GM10248 (cell line): ENCODE measurements around the gene LHPP.
"Not testable (repeated sequence)": the region's sequence is repeated elsewhere in the genome, so short reads cannot be mapped to it uniquely, and the experiment has no call there.

Experiments
- CTCF ChIA-PET: fragments of 300-600 bp; sonication (Branson Sonifier 250); formaldehyde crosslinking; extraction: SDS; loops from one replicate; lab custom pipeline; 2021; ENCODE audit warnings: antibody characterized with exemption; lab: Yijun Ruan, JAX
- POLR2A ChIA-PET: fragments of 350-650 bp; sonication (Branson Sonifier 250); formaldehyde crosslinking; extraction: SDS; loops from one replicate; lab custom pipeline; 2020; ENCODE audit warnings: antibody characterized with exemption; lab: Yijun Ruan, JAX
- DNase-seq: peaks from one replicate; pipeline ENCODE4 v3.0.0; 2012; ENCODE audit errors: extremely low spot score
- TF ChIP-seq, protein P1 (sequence below): IDR thresholded peaks from 2 replicates; pipeline ENCODE4 v1.5.1; 2012; ENCODE audit warnings: mild to moderate bottlenecking, low read depth; ENCODE audit errors: extremely low read depth, missing control alignments, control extremely low read depth

The LHPP gene

DNA sequence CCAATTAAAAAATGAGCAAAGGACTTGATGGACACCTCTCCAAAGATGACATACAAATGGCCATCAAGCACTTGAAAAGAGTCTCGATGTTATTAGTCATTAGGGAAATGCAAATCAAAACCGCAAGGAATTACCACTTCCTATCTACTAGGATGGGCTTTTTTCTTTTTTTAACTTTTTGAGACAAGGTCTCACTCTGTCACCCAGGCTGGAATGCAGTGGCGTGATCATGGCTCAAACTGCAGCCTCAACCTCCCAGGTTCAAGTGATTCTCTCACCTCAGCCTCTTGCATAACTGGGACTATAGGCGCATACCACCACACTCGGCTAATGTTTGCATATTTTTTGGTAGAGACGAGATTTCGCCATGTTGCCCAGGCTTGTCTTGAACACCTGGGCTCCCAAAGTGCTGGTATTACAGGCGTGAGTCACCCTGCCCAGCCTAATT is 25.4 kb upstream of the LHPP start:
- CTCF ChIA-PET: no interaction called here
- POLR2A ChIA-PET: no interaction called here
- TF ChIP-seq, protein P1, sequence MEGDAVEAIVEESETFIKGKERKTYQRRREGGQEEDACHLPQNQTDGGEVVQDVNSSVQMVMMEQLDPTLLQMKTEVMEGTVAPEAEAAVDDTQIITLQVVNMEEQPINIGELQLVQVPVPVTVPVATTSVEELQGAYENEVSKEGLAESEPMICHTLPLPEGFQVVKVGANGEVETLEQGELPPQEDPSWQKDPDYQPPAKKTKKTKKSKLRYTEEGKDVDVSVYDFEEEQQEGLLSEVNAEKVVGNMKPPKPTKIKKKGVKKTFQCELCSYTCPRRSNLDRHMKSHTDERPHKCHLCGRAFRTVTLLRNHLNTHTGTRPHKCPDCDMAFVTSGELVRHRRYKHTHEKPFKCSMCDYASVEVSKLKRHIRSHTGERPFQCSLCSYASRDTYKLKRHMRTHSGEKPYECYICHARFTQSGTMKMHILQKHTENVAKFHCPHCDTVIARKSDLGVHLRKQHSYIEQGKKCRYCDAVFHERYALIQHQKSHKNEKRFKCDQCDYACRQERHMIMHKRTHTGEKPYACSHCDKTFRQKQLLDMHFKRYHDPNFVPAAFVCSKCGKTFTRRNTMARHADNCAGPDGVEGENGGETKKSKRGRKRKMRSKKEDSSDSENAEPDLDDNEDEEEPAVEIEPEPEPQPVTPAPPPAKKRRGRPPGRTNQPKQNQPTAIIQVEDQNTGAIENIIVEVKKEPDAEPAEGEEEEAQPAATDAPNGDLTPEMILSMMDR: no peak
- DNase-seq: no peak

DNA sequence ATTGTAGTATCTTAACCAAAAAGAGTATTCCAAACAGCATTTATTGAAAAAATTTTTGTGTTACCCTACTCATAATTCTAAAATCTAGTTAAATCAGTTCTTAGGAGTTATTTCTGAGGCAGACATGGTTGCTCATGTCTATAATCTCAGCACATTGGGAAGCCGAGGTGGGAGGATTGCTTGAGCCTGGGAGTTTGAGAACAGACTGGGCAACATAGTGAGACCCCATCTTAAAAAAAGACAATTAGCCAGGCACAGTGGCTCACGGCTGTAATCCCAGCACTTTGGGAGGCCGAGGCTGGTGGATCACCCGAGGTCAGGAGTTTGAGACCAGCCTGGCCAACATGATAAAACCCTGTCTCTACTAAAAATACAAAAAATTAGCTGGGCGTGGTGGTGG is 19.9 kb upstream of the LHPP start:
- DNase-seq, POLR2A ChIA-PET: not testable (repeated sequence)
- CTCF ChIA-PET: interaction anchor here (1.2 to 2.2 kb wide), 3 partner anchors 11 to 30 kb away, joined by 3 to 5 read pairs (median 4); partner anchors contain the start of gene LHPP

DNA sequence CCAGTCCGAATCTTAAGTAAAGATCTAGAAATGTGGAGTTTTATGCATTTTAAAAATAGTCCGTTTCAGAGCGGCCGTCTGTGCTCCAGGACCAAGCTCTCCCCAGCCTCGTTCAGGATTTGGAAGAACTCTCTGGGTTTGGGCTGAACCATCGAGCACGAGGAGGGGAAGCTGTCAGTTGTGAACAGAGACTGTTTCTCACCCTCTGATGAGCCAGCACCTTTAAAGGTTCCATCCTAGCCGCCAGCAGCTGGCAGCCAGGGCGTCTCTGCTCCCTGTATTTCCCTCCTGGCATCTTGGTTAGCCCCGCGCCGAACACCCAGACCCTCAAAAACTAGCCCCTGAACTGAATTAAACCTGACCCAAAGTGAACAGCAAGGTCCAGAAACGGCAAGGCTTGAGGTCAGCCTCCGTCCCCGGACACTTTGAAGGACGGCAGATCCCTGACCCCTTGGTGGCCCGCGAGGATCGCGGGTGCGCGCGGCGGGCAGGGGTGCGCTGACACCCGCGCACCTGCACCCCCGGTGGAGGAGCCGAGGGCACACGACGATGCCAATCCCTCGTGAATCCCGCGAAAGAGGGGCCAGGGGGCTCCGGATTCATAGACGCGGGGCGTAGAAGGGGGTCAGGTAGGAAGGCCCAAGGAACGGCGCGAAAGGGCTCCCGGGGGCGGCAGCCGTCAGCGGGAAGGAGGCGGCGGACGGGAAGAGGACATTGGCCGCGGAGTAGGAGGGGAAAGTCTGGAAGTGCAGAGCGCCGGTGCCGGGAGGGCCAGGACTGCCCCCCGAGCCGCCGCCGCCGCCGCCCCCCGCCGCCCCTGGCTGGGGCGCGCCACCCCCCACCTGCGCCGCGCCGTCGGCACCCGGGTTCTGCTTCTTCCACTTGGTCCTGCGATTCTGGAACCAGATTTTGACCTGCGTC is 14.5 kb upstream of the LHPP start:
- ChIA-PET CTCF (interaction anchor here (1.0 kb wide), 1 partner anchor 12 kb away, joined by 3 read pairs; no protein-coding TSS in a partner anchor), POLR2A (no interaction called here)
- TF ChIP-seq, protein P1: no peak
- DNase-seq: no peak

DNA sequence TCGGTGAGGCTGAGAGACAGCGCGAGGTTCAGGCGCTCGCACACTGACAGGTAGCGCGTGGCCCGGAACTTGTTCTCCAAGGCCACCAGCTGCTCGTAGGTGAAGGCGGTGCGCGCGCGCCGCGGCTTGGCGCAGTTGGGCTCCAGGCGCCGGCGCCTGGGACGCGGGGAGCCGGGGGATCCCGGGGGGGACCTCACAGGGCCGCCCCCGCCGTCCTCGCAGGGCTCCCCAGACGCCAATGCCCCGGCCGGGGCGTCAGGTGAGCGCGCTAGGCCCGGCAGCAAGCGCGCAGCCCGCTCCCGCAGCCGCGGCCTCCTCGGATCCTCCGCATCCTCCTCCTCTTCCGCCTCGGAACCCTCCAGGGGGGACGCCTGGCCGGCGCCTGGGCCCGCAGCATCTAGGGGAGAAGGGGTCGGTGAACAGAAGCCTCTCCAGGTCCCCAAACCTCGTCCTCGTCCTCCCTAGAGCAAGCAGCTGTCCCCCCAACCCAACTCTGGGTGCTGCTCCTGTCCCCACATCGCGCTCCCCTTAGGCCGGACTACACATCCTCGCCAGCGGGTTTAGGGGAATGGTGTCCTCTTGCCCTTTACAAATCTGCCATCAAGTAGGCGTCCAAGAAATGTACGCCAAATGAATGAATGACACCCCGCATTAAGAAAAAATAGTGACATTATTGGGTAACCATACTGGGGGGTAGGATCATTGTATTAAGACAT is 13.7 kb upstream of the LHPP start:
- TF ChIP-seq, protein P1: no peak
- POLR2A ChIA-PET: no interaction called here
- CTCF ChIA-PET: no interaction called here
- no peak for DNase-seq

DNA sequence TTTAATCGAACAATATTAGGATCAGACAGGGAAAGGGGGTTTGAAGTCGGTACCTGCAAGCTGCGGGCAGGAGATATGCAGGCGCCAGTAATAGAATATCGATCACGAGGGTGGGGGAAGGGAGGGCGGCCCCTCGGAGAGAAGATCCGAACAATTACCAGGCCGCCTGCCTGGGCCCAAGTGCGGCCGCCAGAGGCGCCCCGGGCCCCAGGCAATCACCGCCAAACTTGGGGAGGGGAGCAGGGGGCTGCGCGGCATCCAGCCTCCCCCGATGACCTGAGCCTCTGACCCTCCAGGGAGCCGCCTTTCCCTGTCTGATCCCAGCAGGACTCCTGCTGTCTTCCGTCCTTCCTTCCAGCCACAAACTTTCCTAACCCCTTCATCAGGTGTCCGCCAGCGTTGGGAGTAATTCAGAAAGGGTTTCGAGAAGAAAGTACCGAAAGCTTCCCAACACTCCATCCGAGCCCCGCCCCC is 12.9 kb upstream of the LHPP start:
- TF ChIP-seq, protein P1: no peak
- no peak for DNase-seq
- ChIA-PET CTCF (no interaction called here), POLR2A (no interaction called here)

DNA sequence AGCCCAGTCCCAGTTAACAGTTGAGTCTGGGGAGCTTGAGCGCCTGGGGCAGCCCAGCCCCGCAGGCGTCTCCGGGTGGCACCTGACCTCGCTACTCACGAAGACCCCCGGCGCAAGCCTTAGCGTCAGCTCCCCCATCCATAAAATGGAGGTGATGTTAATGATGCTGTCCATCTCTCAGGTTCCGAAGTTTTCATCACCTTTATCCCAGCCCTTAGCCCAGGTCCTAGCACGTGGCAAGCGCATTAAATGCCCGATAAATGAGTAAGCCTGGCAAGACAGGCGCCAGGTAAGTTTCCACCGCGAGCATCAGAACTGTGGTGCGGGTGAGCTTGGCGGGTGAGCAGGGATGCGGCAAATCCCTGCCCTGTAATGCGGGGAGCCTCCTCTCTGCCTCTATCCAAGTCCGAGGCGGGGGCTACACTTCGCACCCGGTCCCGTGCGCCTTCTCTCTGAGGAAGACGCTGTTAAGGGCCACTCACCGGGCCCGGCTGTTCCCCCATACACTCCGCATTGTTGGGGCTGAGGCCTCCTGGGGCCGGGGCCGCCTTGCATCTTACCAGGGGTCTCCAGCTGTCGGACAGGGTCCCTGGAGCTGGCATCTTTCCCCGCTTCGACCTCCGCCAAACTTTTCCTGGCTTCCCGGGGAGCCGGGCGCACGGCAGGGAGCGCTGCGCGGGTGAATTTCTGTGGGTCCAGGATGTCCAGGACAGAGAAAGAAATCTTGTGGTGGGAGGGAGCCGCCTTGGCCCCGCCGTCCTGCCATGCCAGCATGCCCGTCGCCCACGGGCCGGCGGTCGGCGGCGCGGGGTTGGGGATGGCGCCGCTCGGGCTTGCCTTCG is 12.2 kb upstream of the LHPP start:
- POLR2A ChIA-PET: no interaction called here
- TF ChIP-seq, protein P1: no peak
- CTCF ChIA-PET: no interaction called here
- DNase-seq: no peak
